SK-N-SH (cell line): ENCODE measurements around the gene ARL14EP.

ENCODE experiments used
- CTCF ChIP-seq: fragments of 200-600 bp; sonication (generic); IDR thresholded peaks from 2 replicates; pipeline ENCODE4 v1.6.1; 2017; ENCODE audit warnings: antibody characterized with exemption, mild to moderate bottlenecking, moderate library complexity
- EP300 ChIP-seq, 2 experiments: IDR thresholded peaks; 2 replicates each; pipeline versions ENCODE4 v1.4.0 to v1.6.1; 2012; ENCODE audit warnings: borderline replicate concordance in 1 of 2, low read depth in 1 of 2, low read length in 1 of 2
- EZH2phosphoT487 ChIP-seq: fragments of 200-600 bp; sonication (generic); IDR thresholded peaks from 2 replicates; pipeline ENCODE4 v1.6.1; 2017; ENCODE audit warnings: low read depth, mixed run types, mild to moderate bottlenecking, antibody characterized with exemption, moderate library complexity, borderline replicate concordance
- FOXM1 ChIP-seq: IDR thresholded peaks from 2 replicates; pipeline ENCODE4 v1.4.0; 2012; ENCODE audit warnings: low read depth, mild to moderate bottlenecking
- GABPA ChIP-seq: IDR thresholded peaks from 2 replicates; pipeline ENCODE4 v1.4.0; 2012; ENCODE audit warnings: low read depth, mild to moderate bottlenecking
- JUND ChIP-seq: IDR thresholded peaks from 2 replicates; pipeline ENCODE4 v1.4.0; 2012
- SMC3 ChIP-seq: IDR thresholded peaks from 2 replicates; pipeline ENCODE4 v1.6.1; 2012; ENCODE audit warnings: low read depth, low read length, improper control_type of control experiment
- TAF1 ChIP-seq: IDR thresholded peaks from 2 replicates; pipeline ENCODE4 v1.6.1; 2012; ENCODE audit warnings: low read depth, mild to moderate bottlenecking, low read length, moderate library complexity, borderline replicate concordance
- USF2 ChIP-seq: fragments of 150-350 bp; IDR thresholded peaks from 2 replicates; pipeline ENCODE4 v1.6.1; 2017; ENCODE audit warnings: antibody characterized with exemption, low read length, low read depth, borderline replicate concordance

- no peak for TF ChIP-seq CTCF
- no peak for TF ChIP-seq GABPA
- TF ChIP-seq USF2 = no peak
- TF ChIP-seq JUND = no peak
- TF ChIP-seq EZH2phosphoT487 = no peak
- no peak for TF ChIP-seq FOXM1
- TF ChIP-seq TAF1 = no peak
- TF ChIP-seq SMC3 = no peak
- no peak for TF ChIP-seq EP300 (IDR thresholded peaks at IDR 0.05; ENCODE audit: borderline replicate concordance in 1 of 2, low read depth in 1 of 2, low read length in 1 of 2)
Observed at GRCh38 chr11:30321321-30321720, 1.6 kb upstream of the ARL14EP start.
